ENCODE data around the gene MLLT3. TPM values are rescaled to one million over a fixed set of nuclear protein-coding genes. Genes with fewer than 3 reads are reported as not detected.

The MLLT3 gene
- total RNA-seq, 1 experiment from 2014 or later, result 24.4 TPM

DNA sequence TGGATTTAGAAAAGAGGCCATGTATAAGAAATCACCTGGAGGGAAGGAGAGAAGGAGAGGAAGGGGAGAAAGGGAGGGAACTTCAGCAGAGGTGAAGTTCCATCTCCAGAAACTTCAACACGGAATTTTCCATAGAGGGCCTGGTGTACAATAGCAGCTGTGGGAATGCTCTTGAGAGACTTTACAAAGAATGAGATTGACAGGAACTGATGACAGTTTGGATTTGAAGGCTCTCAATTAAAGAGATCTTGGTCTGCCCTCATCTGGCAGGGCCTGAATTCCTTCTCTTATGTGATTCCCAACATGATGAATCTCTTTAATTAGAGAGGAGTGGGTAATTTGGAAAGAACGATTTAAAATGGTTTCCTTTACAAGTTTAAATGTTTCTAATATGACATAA lies 143.5 kb downstream of the MLLT3 start:
- Mint-ChIP-seq H3K4me1 (ENCODE audit: low read depth, unreplicated experiment) (no peaks in the 10 kb centered on the region), H3K9me3 (ENCODE audit: unreplicated experiment) (no peaks in the 10 kb centered on the region), H3K36me3 (ENCODE audit: insufficient read depth, unreplicated experiment) (no peaks in the 10 kb centered on the region), H3K27me3 (ENCODE audit: insufficient read depth, unreplicated experiment) (no peaks in the 10 kb centered on the region), H3K27ac (ENCODE audit: unreplicated experiment) (peak overlapping the region; percentile 27), H3K4me3 (ENCODE audit: unreplicated experiment) (no peak overlapping the region)
- Histone ChIP-seq H3K4me1 (peaks cover 36% of the 10 kb centered on the region), H3K9me3 (no peaks in the 10 kb centered on the region), H3K27me3 (replicated peaks; ENCODE audit: control insufficient read depth, insufficient read depth, low read length) (no peaks in the 10 kb centered on the region), H3K36me3 (ENCODE audit: control insufficient read depth, insufficient read depth, low read length) (no peaks in the 10 kb centered on the region; the same call in 1 of the 2 replicates), H3K4me3 (ENCODE audit: low read depth, low read length) (no peak overlapping the region)
- no TSS peak for BruUV-seq (replicated peaks)
- intact Hi-C loops (cut with micrococcal nuclease; ENCODE audit: unreplicated experiment), result loop anchor here (2.0 kb wide), 1 partner anchor 122 kb away; no protein-coding TSS in a partner anchor
- ChIA-PET CTCF (interaction anchor here (1.2 kb wide), 1 partner anchor 122 kb away, joined by 3 read pairs; no protein-coding TSS in a partner anchor), POLR2A (no interaction called here)
- TF ChIP-seq, protein P1, sequence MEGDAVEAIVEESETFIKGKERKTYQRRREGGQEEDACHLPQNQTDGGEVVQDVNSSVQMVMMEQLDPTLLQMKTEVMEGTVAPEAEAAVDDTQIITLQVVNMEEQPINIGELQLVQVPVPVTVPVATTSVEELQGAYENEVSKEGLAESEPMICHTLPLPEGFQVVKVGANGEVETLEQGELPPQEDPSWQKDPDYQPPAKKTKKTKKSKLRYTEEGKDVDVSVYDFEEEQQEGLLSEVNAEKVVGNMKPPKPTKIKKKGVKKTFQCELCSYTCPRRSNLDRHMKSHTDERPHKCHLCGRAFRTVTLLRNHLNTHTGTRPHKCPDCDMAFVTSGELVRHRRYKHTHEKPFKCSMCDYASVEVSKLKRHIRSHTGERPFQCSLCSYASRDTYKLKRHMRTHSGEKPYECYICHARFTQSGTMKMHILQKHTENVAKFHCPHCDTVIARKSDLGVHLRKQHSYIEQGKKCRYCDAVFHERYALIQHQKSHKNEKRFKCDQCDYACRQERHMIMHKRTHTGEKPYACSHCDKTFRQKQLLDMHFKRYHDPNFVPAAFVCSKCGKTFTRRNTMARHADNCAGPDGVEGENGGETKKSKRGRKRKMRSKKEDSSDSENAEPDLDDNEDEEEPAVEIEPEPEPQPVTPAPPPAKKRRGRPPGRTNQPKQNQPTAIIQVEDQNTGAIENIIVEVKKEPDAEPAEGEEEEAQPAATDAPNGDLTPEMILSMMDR (IDR thresholded peaks at IDR 0.05; ENCODE audit: insufficient read depth in 1 of 2, low read depth in 1 of 2, low read length in 1 of 2, severe bottlenecking in 1 of 2, unreplicated experiment in 1 of 2), result no peak
- no peak for DNase-seq

DNA sequence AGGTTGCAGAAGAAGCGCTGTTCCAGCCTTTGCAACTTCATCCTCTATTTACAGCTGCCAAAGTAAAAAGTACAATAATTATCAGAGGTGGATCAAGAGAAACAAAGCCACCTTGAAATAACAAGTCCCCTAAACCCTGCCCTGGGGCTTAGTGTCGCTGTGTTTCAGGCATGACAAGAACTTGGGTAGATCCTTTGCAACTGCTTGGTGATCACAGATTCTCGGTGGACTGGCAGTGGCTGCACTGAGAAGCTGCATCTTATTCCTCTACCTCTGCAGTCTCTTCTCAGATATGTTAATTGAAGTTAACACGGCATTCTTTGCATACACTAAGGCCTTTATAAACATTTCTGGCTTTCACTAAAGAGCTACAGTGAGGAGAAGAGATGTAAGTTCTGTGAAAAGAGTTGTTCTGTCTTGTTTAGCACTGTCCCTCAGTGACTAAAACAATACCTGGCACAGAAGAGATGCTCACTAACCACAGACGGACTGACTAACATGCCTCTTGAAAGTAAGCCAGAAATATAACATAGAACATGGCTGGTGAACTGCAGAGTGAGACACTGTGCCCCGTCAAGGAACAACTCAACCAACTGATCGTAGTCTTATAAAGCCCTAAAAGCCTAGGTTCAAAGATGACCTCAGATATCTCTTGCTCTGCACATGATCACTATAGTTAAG lies 144.2 kb downstream of the MLLT3 start:
- CTCF ChIA-PET, result interaction anchor here (1.2 kb wide), 1 partner anchor 121 kb away, joined by 3 read pairs; no protein-coding TSS in a partner anchor

DNA sequence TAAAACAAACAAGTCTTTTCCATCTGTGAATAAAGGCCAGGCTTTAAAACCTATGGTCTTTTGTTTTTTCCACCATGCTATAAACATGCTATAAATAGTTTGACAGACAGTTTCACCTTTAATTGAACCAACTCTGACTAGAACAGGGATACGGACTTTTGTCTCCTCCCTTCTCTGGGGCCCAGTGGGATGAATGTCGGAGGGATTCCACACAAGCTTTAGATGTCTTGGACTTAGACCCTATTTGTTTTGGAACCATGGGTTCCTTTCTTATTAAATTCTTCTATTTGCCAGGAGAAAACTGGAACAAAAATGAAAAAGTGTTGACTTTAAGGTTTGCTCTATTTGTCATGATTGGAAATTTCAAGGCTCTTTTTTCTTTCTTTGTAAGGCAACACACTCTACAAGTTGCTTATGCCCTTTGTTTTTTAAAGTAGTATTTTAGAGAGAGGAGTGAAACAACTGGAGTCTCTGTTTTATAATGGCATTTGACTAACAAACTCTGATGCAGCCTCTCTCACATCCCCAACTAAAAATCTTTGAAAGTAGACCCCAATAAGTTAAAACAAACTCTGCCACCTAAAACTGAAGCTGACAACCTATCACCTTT lies 145.3 kb downstream of the MLLT3 start:
- TF ChIP-seq, protein P1 (IDR thresholded peaks at IDR 0.05; ENCODE audit: insufficient read depth in 1 of 2, low read depth in 1 of 2, low read length in 1 of 2, severe bottlenecking in 1 of 2, unreplicated experiment in 1 of 2), result no peak
- DNase-seq, result peak; percentile 60 to 64
- Histone ChIP-seq H3K4me1 (peaks cover 36% of the 10 kb centered on the region), H3K36me3 (ENCODE audit: control insufficient read depth, insufficient read depth, low read length) (no peaks in the 10 kb centered on the region; the same call in 1 of the 2 replicates), H3K9me3 (no peaks in the 10 kb centered on the region), H3K4me3 (ENCODE audit: low read depth, low read length) (no peak overlapping the region), H3K27me3 (replicated peaks; ENCODE audit: control insufficient read depth, insufficient read depth, low read length) (no peaks in the 10 kb centered on the region)
- no TSS peak for BruUV-seq (replicated peaks)
- Mint-ChIP-seq H3K27ac (ENCODE audit: unreplicated experiment) (peak overlapping the region; percentile 27), H3K4me3 (ENCODE audit: unreplicated experiment) (peak overlapping the region; percentile 16), H3K36me3 (ENCODE audit: insufficient read depth, unreplicated experiment) (no peaks in the 10 kb centered on the region), H3K4me1 (ENCODE audit: low read depth, unreplicated experiment) (no peaks in the 10 kb centered on the region), H3K9me3 (ENCODE audit: unreplicated experiment) (no peaks in the 10 kb centered on the region), H3K27me3 (ENCODE audit: insufficient read depth, unreplicated experiment) (no peaks in the 10 kb centered on the region)
- ChIA-PET CTCF (no interaction called here), POLR2A (no interaction called here)
- intact Hi-C loops (cut with micrococcal nuclease; ENCODE audit: unreplicated experiment), result loop anchor here (2.0 kb wide), 1 partner anchor 146 kb away; the partner anchor contains the start of gene MLLT3

More for the DNA sequence above, 144.2 kb downstream of the MLLT3 start:
- no peak overlapping the region for H3K4me3 ChIP-seq (ENCODE audit: low read depth, low read length)
- intact Hi-C loops (cut with micrococcal nuclease; ENCODE audit: unreplicated experiment), result loop anchor here (2.0 kb wide), 2 partner anchors 121 to 145 kb away; partner anchors contain the start of gene MLLT3
- no peaks in the 10 kb centered on the region for H3K9me3 ChIP-seq
- H3K27ac Mint-ChIP-seq (ENCODE audit: unreplicated experiment), result peak overlapping the region; percentile 27
- no peaks in the 10 kb centered on the region; the same call in 1 of the 2 replicates for H3K36me3 ChIP-seq (ENCODE audit: control insufficient read depth, insufficient read depth, low read length)
- no peak for DNase-seq
- H3K9me3 Mint-ChIP-seq (ENCODE audit: unreplicated experiment), result no peaks in the 10 kb centered on the region
- H3K27me3 Mint-ChIP-seq (ENCODE audit: insufficient read depth, unreplicated experiment), result no peaks in the 10 kb centered on the region
- H3K36me3 Mint-ChIP-seq (ENCODE audit: insufficient read depth, unreplicated experiment), result no peaks in the 10 kb centered on the region
- BruUV-seq (replicated peaks), result no TSS peak
- no peak overlapping the region for H3K4me3 Mint-ChIP-seq (ENCODE audit: unreplicated experiment)
- no peaks in the 10 kb centered on the region for H3K4me1 Mint-ChIP-seq (ENCODE audit: low read depth, unreplicated experiment)
- TF ChIP-seq, protein P1 (IDR thresholded peaks at IDR 0.05; ENCODE audit: insufficient read depth in 1 of 2, low read depth in 1 of 2, low read length in 1 of 2, severe bottlenecking in 1 of 2, unreplicated experiment in 1 of 2), result no peak
- peaks cover 36% of the 10 kb centered on the region for H3K4me1 ChIP-seq
- POLR2A ChIA-PET, result no interaction called here
- H3K27me3 ChIP-seq (replicated peaks; ENCODE audit: control insufficient read depth, insufficient read depth, low read length), result no peaks in the 10 kb centered on the region

Measured in Caco-2 (cell line).